SK-N-SH treated with all-trans-retinoic acid at 6 μM for 48 hours (cell line): ENCODE measurements around the gene ASCC1.

Source experiments
- ATAC-seq: fragments of 200-7000 bp; cut with Tn5 transposase; 3 replicates; pipeline ENCODE4 v1.9.1; 2020; ENCODE audit warnings: mild to moderate bottlenecking, moderate library complexity
- ARNTL ChIP-seq: fragments of 450-650 bp; formaldehyde crosslinking; IDR thresholded peaks from 2 replicates; pipeline ENCODE4 v1.5.0; 2020; ENCODE audit warnings: low read depth, mild to moderate bottlenecking, moderate library complexity, borderline replicate concordance
- CSDC2 ChIP-seq: fragments of 250-450 bp; sonication (Bioruptor Pico); IDR thresholded peaks from 2 replicates; pipeline ENCODE4 v1.5.0; 2020; ENCODE audit warnings: mild to moderate bottlenecking, moderate library complexity
- CSRNP3 ChIP-seq: fragments of 250-450 bp; sonication (Bioruptor Pico); IDR thresholded peaks from 2 replicates; pipeline ENCODE4 v1.5.1; 2021; ENCODE audit warnings: mild to moderate bottlenecking, moderate library complexity
- GLIS3 ChIP-seq: fragments of 250-450 bp; sonication (Bioruptor Pico); IDR thresholded peaks from 2 replicates; pipeline ENCODE4 v1.5.0; 2020; ENCODE audit warnings: mild to moderate bottlenecking, moderate library complexity
- ISL1 ChIP-seq: fragments of 250-450 bp; sonication (Bioruptor Pico); IDR thresholded peaks from 2 replicates; pipeline ENCODE4 v2.1.2; 2022; ENCODE audit warnings: mild to moderate bottlenecking, moderate library complexity
- PATZ1 ChIP-seq: fragments of 250-450 bp; sonication (Bioruptor Pico); IDR thresholded peaks from 2 replicates; pipeline ENCODE4 v1.8.0; 2020; ENCODE audit warnings: mild to moderate bottlenecking, moderate library complexity, borderline replicate concordance
- POU6F1 ChIP-seq: fragments of 250-450 bp; sonication (Bioruptor Pico); IDR thresholded peaks from 2 replicates; pipeline ENCODE4 v1.8.0; 2021; ENCODE audit warnings: low read depth, mild to moderate bottlenecking, moderate library complexity, borderline replicate concordance
- PPARA ChIP-seq: fragments of 250-450 bp; sonication (Bioruptor Pico); IDR thresholded peaks from 2 replicates; pipeline ENCODE4 v1.5.0; 2020; ENCODE audit warnings: mild to moderate bottlenecking, borderline replicate concordance
- RARB ChIP-seq: fragments of 250-450 bp; sonication (Bioruptor Pico); IDR thresholded peaks from 2 replicates; pipeline ENCODE4 v1.8.0; 2021; ENCODE audit warnings: mild to moderate bottlenecking, moderate library complexity
- SNAI2 ChIP-seq: fragments of 250-450 bp; sonication (Bioruptor Pico); IDR thresholded peaks from 2 replicates; pipeline ENCODE4 v1.5.0; 2020; ENCODE audit warnings: mild to moderate bottlenecking, moderate library complexity
- TOX ChIP-seq: fragments of 250-450 bp; sonication (Bioruptor Pico); IDR thresholded peaks from 2 replicates; pipeline ENCODE4 v1.8.0; 2021; ENCODE audit warnings: mild to moderate bottlenecking, moderate library complexity, borderline replicate concordance
- TSHZ2 ChIP-seq: fragments of 250-450 bp; sonication (Bioruptor Pico); IDR thresholded peaks from 2 replicates; pipeline ENCODE4 v1.5.0; 2020; ENCODE audit warnings: mild to moderate bottlenecking, moderate library complexity
- ZC3H10 ChIP-seq: fragments of 250-450 bp; sonication (Bioruptor Pico); IDR thresholded peaks from 2 replicates; pipeline ENCODE4 v1.5.1; 2021; ENCODE audit warnings: mild to moderate bottlenecking, moderate library complexity
- ZFP3 ChIP-seq: fragments of 250-450 bp; sonication (Bioruptor Pico); IDR thresholded peaks from 2 replicates; pipeline ENCODE4 v1.5.0; 2020; ENCODE audit warnings: mild to moderate bottlenecking, moderate library complexity
- ZFP30 ChIP-seq: fragments of 450-650 bp; formaldehyde crosslinking; IDR thresholded peaks from 2 replicates; pipeline ENCODE4 v1.5.0; 2022; ENCODE audit warnings: mild to moderate bottlenecking, moderate library complexity
- ZNF565 ChIP-seq: fragments of 450-650 bp; formaldehyde crosslinking; conservative IDR thresholded peaks from 2 replicates; pipeline ENCODE4 v1.5.0; 2020; ENCODE audit warnings: low read depth, mild to moderate bottlenecking, moderate library complexity

Gene ASCC1

GRCh38 chr10:72105098-72105475 lies 111.0 kb downstream of the ASCC1 start (continued):
- no peak for TF ChIP-seq TSHZ2 (CRISPR knock-in tag)

GRCh38 chr10:72104472-72105097 lies 111.5 kb downstream of the ASCC1 start:
- TF ChIP-seq ARNTL (CRISPR knock-in tag) (no peak), PPARA (CRISPR knock-in tag) (no peak), RARB (CRISPR knock-in tag) (no peak), ZFP3 (no peak), PATZ1 (CRISPR knock-in tag) (no peak), ISL1 (no peak), ZNF565 (CRISPR knock-in tag) (no peak), CSRNP3 (CRISPR knock-in tag) (no peak), ZC3H10 (CRISPR knock-in tag) (no peak), GLIS3 (no peak)
- TF ChIP-seq, all 23 proteins: peak for 0
- ATAC-seq, result no peak

GRCh38 chr10:72099600-72099921 lies 116.5 kb downstream of the ASCC1 start:
- no peak for ATAC-seq
- no peak for TF ChIP-seq ARNTL (CRISPR knock-in tag)
- no peak for TF ChIP-seq PATZ1 (CRISPR knock-in tag)
- no peak for TF ChIP-seq ZNF565 (CRISPR knock-in tag)
- no peak for TF ChIP-seq CSRNP3 (CRISPR knock-in tag)
- TF ChIP-seq TOX (CRISPR knock-in tag), result no peak
- TF ChIP-seq POU6F1, result no peak
- no peak for TF ChIP-seq GLIS3
- TF ChIP-seq ZFP30 (CRISPR knock-in tag), result no peak
- no peak for TF ChIP-seq ZFP3
- no peak for TF ChIP-seq CSDC2 (CRISPR knock-in tag)
- TF ChIP-seq RARB (CRISPR knock-in tag), result no peak
- no peak for TF ChIP-seq SNAI2 (CRISPR knock-in tag)
